GM12874 (cell line): ENCODE data around the gene NECTIN1.

ENCODE experiments used
- CTCF ChIP-seq: IDR thresholded peaks from 2 replicates; pipeline ENCODE4 v1.5.1; 2011; ENCODE audit warnings: low read depth, mild to moderate bottlenecking, control low read depth, low read length, moderate library complexity; ENCODE audit not compliant: insufficient read depth

NECTIN1 gene

DNA sequence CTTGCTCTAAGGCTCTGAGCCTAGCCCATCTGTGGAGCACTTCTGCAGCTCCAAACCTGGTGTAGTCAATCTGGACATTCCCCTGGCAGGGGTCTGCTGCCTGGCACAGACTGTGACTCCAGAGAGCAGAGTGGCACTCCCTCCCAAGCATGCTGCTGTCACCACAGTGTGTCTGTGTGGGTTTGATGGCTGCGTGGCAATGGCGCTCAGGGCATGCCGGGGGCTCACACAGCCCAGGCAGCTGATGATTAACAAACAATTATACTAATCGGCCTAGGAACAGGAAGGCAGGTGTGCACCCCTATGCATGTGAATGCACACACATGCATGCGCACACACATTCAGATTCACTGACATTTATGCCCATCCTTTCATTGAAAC is 9.0 kb upstream of the NECTIN1 start:
- no peak for TF ChIP-seq CTCF

GRCh38 chr11:119737366-119738058 is 8.5 kb upstream of the NECTIN1 start:
- TF ChIP-seq CTCF: no peak

GRCh38 chr11:119734788-119735187 is 5.8 kb upstream of the NECTIN1 start:
- no peak for TF ChIP-seq CTCF

DNA sequence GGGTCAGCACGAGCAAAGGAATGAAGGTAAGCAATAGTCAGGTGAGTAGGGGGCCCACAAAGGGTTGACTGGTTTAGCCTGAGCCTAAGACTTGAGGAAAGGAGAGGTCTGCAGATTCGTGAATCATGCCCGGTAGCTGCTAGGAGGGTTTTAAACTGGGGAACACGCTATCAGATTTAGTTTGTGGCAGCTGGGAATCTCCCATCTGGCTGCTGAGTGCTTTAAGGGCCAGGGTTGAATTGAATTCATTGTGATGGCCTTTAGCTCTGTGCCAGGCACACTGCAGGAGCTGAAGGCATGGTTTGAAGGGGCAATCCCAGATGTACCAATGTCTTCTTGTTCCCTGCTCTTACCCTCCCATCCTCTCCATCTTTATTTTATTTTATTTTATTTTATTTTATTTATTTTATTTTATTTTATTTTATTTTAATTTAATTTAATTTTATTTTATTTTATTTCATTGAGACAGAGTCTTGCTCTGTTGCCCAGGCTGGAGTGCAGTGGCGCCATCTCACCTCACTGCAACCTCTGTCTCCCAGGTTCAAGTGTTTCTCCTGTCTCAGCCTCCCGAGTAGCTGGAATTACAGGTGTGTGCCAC is 1.9 kb upstream of the NECTIN1 start:
- no peak for TF ChIP-seq CTCF

- no peak for TF ChIP-seq CTCF
Observed at GRCh38 chr11:119729951-119730613, 1.1 kb upstream of the NECTIN1 start.

GRCh38 chr11:119729581-119729927 is 554 bp upstream of the NECTIN1 start:
- no peak for TF ChIP-seq CTCF

- no peak for TF ChIP-seq CTCF
Observed at GRCh38 chr11:119728211-119728626, 781 bp downstream of the NECTIN1 start.
